ENCODE measurements around the gene ITSN1.
"Not testable (repeated sequence)": the region's sequence is repeated elsewhere in the genome, so short reads cannot be mapped to it uniquely, and the experiment has no call there.

The ITSN1 gene

DNA sequence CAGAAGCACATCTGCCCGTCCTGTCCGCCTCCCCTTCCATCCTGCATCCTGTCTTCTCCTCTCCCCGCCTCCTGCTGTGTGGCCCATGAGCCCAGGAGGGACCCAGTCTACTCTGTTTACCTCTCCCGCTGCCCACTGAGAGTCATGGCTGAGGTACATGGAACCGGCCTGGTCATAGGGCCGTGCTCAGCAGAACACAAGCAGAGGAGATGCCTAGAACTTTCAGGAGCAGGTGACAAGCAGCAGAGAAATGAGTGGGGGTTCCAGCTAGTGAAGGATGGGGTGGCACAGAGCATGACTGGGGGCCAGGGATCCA, 202.5 kb downstream of the ITSN1 start:
- FAIRE-seq = no peak

DNA sequence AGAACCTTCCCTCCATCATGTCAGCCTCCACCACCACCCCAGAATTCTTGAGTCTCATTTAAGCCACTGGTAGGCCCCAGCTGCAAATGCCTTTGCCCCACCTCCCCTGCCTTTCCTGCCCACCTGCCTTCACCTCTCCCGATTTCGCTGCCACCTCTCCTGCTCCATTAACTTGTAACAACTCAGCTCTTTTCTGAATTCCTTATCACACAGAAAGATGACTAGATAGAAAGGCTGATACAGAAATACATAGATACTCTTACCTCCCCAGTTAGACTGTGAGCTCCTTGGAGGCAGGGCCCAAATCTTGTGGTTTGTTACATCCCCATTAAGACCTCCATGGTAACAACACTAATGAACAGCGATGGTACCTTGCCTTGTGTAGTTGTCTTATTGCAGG, 203.8 kb downstream of the ITSN1 start:
- no peak for FAIRE-seq

DNA sequence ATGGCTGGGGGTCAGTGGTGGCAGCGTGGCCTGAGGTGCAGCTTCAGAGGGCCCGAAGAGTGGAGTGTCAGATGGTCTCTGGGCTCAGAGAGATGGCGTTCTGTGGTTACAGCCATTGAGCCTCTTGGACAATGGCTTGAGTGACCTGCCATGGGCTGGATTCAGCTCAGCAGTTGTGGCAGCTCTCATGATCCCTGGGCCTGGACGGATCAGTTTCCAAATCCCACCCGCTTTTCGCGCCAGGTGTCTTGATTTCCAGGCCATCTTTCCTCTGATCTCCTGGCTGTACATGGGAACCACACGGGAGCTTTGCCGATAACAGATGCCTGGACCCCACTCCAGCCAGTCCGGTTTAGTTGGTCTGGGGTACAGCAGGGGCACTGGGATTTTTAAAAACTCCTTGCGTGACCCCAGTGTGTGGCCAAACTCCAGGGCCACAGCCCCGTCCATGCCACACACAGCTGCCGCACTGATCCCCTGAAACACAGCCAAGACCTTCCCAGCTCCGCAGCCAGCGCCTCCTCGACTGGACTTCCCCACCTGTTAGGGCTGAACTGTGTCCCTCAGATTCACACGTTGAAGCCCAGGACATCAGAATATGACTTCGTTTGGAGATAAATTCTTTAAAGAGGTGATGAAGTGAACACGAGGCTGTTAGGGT, 205.4 kb downstream of the ITSN1 start:
- no peak for FAIRE-seq

DNA sequence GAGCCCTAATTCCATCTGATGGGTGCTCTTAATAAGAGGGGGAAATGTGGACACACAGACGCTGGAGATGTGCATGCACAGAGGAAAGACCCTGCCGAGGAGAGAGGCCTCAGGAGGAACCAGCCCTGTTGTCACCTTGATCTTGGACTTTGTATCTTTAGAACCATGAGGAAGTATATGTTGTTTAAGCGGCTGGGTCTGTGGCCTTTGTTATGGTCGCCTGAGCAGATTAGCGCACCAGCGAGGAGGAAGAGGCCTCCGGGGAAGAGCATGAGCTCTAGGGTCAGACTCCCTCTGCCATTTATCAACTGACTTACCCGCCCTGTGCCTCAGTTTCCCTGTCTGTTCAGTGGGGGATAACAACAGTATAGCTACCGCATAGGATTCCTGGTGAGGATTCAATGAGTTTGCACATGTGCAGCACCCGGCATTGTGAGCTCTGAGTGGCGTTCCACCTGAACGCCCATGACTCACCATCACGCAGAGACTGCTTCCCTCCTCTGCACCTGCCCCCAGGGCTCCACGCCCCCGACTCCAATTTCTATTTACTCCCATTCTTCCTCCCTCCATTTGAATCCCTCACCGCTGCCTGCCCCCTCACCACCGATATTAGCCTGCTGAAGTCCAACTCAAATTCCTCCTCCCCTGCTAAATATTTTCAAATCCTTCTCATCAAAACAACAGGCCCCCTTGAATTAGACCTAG, 206.1 kb downstream of the ITSN1 start:
- FAIRE-seq = no peak

DNA sequence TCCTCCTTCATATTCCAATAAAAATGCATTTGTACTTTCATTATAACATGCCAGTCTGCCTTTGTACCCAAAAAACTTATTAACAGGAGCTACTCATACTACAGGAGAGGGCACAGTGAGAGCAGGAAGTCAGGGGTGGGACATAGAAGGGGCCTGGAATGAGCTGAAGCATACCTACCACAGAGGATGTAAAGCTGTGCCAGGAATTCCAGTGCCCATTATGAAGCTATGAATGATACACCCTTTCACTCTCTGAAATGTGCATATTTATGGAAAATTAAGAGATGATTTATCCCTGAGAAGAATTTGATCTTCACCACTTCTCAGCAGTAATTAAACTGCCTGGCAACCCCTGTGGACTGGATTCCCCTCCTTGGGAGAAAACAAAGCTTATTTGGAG, 207.5 kb downstream of the ITSN1 start:
- FAIRE-seq = no peak

DNA sequence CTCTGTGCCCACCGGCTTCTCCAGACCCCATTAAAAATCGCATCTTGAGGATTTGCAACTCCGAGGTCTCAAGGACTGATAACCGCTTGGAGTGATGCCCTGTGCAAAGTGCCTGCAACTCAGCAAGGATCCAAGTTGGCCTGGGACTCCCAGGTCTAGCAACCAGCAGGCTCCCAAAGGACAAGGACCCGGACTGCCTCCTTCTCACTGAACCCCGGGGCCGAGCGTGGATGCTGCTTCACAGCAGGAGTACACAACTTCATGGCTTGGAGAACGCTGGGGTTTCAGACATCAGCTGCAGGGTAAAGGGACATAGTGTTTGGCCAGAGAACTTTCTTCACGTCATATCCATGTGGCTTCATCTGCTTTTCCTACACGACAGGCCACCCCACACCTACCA, 208.1 kb downstream of the ITSN1 start:
- FAIRE-seq = no peak

DNA sequence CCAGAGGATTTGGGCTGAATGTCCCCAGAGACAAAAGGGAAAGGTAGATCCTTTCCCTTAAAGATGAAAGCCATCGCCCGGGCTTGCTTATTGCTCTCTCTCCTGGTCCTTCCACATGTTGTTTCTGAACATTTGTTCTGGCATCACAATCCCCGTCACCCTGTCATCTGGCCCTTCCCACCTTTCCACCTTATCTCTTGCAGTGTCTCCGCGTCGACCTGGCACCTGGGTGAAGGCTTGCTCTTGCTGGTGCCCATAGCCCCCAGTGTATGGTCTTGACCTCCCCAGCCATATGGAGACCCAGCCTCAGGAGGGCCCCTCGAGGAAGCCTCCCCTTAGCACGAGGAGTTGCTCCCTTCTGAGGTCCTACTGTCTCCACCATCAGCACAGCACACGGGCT, 208.7 kb downstream of the ITSN1 start:
- no peak for FAIRE-seq

DNA sequence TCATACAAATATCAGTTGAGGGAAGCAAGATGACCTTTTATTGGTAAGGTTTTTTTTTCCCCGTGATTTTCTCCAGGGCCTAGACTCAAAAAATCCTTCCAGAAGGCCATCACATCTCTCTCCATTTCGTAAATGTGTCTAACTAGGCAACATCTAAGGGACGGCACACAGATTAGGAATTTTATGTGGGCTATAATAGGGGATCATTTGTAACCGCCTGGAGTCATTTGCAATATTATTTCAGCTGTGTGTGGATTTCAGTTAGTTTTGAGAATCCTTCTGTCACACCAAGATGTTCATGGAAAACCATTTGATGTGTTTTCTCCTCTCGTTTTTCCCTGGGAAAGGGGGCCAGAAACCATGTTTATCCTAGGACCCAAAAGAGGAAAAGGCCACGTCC, 210.2 kb downstream of the ITSN1 start:
- no peak for FAIRE-seq

DNA sequence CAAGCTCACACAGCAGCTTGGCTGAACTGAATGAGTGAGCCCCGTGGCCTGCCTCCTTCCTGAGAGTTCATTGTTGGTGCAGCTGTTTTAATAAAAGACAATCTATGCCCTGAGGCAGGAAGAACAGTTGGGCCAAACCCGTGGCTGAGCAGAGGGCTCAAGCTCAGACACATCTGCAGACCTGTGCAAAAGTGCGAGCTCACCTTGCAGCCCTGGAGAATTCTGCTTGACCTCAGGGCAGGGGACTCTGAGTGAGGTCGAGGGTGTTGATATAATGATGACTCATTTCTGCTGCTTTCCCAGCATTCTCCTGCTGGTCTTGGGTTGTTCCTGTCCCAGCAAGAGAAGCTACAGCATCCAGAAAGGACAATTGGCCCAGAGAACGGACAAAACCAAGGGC, 212.3 kb downstream of the ITSN1 start:
- no peak for FAIRE-seq

DNA sequence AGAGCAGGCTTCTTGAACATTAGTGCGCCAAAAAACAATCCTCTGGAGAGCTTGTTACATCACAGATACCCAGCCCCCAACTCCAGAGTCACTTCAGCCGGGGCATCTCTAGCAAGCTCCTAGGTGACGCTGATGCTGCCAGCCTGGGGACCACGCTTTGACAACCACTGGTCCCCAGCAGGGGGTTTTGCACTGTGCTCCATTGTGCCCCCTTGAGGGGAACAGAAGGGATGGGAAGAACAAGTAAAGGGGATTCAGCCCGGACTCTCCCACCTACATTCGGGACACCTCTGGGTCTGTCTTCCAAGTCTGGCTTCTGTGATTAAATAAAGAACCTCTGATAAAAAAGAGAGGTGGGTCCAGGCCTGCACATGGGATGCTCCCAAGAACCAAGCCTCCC, 212.9 kb downstream of the ITSN1 start:
- no peak for FAIRE-seq

DNA sequence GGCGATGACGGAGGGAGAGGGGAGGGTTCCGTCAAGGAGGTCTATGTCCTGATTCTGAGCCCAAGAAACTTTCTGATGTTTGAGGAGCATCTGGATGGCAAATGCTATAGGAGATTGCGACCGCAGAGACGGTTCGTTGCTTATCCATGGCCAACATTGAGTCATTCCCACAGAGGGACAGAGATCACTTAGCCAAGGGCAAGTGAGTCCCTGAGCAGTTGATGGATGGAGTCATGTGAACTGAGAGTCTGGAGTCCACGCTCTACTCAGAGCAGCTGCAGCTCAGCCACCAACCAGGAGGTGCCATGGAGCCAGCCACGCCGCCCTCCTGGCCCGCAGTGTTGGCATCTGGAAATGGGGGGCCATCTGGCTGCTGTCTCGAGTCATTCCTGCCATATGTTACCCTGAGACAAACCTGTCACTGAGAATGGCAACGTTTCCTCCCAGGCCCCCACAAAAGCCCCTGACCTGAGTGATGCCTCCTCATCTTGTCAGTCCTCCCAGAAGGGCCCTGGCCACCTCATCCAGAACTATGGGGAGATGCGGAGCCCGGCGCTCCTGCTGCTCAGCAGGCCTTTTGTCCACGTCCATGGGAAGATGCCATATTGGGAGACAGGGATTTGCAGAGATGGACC, 214.7 kb downstream of the ITSN1 start:
- FAIRE-seq = no peak

DNA sequence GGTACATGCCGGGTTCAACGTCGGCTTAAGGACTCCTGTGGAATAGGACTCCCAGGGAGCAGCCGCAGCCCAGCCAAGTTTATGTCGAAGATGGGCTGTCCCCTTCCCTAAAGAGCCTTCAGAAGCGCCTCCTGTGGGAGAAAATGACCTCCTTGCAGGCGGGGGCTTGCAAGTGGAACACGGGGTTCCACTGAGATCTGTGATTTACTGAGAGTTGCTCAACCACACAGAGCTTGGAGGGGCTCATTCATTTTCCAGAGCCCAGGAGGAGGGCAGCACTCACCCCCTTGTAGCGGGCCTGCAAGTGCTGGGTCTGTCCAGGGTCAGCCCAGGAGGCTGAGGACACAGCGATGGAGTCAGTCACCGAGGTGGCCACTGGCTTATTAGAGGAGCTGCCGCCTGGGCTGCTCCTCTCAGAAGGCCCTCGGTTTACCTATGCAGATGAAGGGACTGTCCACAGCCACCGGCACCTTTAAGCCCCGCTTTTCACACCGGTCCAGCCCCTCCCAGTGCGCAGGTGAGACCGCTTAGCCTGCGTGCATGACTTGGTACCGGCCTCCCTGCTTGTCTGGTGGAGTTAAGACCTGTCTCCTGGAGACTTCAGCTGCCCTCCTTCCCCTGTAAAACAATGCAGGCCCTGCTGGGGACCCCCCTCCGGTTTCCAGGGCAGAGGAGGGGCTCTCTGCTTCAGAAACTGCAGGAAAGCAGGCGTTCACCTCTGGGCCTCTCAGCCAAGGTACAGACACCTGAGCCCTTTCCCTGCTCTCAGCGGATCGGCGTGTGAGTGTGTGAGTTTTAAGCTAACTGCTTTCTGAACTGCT, 215.8 kb downstream of the ITSN1 start:
- FAIRE-seq = no peak

DNA sequence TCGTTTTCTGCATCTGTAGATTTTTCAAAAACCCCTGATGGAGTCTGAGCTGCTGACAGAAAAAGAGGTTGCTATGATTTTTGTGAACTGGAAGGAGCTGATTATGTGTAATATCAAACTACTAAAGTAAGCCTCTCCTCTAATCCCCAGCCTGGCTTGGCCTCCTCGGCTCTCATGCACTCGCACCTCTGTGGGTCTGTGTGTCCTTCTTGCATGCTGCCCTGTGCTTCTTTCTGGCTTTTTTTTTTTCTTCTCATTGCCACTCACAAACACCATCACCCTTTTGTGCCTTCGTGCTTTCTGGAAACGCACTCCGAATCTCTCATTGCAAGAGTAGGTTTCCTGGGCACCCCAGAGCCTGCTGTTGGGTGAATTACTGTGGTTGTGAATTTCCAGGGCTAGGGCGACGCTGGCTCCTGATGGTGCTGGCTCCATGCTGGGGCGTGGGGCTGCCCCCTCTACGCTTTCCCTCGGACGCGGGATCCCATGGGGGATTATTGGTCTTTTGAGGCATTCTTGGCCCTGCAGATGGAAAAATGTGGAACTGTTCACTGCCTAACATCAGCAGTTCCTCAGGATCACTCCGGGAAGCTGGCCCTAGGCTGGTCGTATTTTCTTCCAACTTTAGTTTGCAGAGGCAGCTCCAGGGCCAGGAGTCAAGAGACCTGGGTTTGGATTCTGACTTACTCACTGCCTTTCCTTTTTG, 216.5 kb downstream of the ITSN1 start:
- FAIRE-seq = no peak

DNA sequence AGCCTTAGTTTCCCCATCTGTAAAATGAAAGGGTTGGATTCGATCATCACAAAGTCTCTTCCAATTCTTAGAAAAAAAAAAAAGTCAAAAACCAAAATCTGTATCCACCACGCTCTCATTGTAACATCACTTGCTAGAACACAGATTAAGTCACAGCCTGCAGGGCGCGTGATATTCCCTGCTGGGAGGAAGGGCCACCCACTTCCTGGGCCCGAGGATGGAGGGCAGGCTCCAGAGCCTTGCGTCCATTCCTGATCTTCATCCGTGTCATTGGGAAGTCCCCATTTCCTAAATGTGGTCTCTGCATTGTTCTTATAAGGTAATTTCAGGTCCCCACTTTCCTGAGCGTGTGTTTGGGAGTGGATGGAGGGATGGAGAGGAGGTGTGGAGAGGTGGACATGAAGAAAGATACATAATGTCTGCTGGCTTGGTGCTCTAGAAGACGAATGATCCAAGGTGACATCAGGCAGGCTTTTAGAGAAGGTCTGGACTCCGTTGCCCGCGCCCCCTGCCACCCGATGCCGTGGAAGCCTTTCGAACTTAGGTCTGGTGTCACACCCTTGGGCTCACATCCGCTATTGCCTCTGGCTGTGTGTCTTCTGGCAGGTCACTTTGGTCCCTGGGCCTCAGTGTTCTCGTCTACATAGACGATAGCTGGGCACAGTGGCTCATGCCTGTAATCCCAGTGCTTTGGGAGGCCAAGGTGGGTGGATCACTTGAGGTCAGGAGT, 217.2 kb downstream of the ITSN1 start:
- FAIRE-seq = no peak

DNA sequence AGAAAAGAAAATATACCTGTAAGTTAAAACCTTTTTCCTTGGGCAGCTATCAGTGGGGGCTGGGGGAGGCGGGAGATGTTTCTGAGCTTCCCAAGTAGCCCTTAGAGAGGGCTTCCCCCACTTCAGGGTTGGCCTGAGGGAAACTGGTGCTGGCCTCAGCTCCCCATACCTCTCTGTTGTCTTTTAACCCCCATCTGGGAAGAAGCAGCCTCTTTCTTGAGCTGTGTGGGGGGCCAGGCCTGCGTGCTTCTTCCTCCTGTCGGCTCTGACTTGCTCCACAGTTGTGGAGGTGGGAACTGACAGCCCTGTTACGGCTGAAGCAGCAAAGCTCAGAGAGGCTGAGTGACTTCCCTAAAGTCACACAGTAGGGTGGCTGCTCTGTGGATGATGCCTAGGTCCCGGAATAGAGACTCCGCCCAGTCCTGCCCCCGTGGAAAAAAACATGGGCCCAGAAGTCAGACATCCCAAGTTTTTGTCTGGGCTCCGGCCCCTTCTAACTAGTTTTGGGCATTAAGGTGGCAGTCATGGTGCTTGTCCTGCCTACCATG, 218.1 kb downstream of the ITSN1 start:
- no peak for FAIRE-seq

DNA sequence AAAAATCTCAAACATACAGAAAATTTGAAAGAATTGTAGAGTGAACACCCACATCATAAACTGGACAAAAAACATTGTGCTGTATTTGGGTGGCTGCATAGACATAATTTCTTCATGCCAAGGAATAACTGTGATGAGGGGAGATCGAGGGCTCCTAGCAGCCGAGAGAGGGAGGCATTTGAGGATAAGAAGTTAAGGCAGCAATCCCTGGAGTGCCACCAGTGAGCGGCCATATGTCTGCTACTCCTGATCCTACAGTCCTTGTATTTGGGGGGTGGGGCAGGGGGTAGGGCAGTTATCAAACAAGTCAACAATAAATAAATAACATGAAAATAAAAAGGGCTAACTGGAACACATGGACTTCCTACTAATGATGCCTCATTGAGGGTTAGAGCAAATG, 218.8 kb downstream of the ITSN1 start:
- no peak for FAIRE-seq

DNA sequence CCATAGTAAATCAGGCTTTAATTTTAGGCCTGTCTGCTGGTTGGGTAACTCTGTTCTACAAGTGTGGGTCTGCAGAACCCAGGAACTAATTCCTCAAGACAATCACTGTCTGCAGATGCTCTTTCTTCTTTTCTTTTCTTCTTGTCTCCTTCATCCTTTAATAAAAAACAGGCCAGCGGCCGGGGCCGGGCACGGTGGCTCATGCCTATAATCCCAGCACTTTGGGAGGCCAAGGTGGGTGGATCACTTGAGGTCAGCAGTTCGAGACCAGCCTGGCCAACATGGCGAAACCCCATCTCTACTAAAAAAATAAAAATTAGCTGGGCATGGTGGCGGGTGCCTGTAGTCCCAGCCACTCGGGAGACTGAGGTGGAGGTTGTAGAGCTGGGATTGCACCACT, 220.9 kb downstream of the ITSN1 start:
- FAIRE-seq = not testable (repeated sequence)

DNA sequence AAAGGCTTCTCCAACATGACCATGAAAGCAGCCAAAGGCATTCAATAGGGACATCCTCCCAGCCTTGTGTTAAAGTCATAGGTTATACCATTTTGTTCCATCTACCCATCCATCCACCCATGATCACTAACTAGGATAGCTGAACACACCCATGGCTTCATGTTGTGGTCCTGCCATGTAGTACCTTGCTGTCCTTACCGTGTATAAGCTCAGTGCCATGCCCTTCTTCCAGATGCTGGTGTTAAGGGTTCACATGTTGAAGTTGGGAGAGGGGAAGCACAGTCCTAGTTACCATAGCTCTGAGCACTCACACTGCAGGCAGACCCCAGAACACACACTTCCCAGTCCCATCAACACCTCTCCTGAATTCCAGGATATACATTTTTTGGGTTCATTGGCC, 221.8 kb downstream of the ITSN1 start:
- no peak for FAIRE-seq

DNA sequence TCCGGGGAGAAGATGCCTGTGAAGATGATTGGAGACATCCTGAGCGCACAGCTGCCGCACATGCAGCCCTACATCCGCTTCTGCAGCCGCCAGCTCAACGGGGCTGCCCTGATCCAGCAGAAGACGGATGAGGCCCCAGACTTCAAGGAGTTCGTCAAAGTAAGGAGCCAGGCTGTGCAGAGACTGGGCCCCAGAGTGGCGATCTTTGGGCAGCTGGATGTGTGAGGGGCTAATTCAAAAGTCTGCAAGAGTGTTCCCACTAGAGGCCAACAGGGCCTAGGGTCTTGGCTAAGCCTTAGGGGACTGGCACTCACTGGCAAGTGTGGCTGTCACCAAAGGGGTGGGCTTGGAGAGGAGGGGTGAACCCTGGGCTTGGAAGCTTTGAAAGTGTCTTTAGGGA, 222.9 kb downstream of the ITSN1 start:
- no peak for FAIRE-seq

DNA sequence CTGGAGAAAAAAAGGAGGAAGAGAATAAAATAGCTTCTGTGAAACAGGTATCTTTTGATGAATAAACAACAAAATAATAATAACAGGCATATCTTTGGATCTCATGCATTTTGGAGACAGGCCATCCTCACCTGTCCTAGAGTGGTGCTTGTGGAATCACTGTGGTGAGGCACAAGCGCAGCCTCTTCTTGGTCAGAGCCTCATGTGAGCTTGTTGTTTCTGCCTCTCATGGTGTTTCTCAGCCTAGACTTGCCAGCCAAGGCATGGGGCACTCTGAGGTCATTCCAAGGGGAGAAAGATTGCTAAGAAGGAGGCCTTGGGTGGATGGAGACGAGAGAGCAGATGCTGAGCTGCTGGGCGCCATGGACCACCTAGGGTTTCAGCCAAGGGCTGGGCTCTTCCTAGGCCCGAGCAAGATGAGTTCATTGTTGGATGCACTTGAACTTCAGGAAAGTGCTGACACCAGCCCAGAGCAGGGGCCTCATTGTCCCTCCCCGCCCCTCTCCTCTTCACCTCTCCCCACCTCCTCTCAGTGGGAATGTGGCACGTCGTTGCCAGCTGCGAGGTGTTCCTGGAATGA, 223.8 kb downstream of the ITSN1 start:
- no peak for FAIRE-seq

DNA sequence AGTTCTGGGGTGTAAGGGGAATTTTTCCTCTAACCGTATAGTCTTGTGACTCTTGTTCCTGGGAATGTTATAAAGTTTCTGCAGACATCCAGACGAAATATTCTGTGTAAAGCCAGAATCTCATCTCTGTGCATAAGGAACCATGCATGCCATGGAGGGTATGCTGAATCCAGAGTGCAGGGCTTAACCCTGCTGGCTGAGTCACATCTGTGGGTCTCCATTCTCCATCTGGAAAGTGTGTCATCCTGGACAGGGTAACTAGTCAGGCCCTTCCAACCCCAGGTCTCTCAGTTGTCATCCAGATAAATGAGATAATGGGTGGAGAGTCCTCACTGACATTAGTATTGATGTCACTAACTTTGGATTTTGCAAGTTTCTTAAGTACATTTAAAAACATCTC, 224.5 kb downstream of the ITSN1 start:
- no peak for FAIRE-seq

DNA sequence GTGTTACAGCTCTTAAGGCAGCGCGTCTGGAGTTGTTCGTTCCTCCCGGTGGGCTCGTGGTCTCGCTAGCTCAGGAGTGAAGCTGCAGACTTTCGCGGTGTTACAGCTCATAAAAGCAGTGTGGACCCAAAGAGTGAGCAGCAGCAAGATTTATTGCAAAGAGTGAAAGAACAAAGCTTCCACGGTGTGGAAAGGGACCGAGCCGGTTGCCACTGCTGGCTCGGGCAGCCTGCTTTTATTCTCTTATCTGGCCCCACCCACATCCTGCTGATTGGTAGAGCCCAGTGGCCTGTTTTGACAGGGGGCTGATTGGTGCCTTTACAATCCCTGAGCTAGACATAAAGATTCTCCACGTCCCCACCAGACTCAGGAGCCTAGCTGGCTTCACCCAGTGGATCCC, 225.6 kb downstream of the ITSN1 start:
- not testable (repeated sequence) for FAIRE-seq

All from islet of Langerhans (tissue), 1 donor.